A673 (cell line): ENCODE results near the gene CNTN1.

Source experiments
- EZH2 ChIP-seq: fragments of 200-600 bp; sonication (generic); IDR thresholded peaks from 2 replicates; pipeline ENCODE4 v1.6.1; 2017; ENCODE audit warnings: borderline replicate concordance, low read depth, mild to moderate bottlenecking, mixed read lengths, antibody characterized with exemption, low read length; ENCODE audit not compliant: poor library complexity, severe bottlenecking
- TF ChIP-seq, protein P1 (sequence below): fragments of 300-800, 200-600 bp; sonication (generic); conservative IDR thresholded peaks from 2 replicates; pipeline ENCODE4 v1.5.1; 2017; ENCODE audit warnings: low read depth, mild to moderate bottlenecking, antibody characterized with exemption, low read length, moderate library complexity, mixed read lengths

DNA sequence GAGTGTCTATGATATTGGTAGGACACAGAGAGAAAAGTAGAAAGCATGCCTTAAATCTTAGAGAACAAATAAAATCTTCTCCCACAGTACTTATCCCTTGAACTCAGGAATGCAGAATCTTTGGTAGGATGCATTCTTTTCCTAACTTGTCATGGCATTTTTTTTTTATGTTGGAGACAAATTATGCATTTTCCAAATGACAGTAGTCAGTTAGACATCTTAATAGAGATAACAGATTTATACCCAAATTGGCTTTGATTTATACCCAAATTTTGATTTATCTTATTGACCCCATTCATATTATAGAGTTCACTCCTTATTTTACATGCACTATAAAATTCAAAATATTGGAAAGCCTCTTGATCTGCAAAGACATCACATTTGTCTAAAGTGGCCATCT is 132.9 kb downstream of the CNTN1 start:
- TF ChIP-seq, protein P1, sequence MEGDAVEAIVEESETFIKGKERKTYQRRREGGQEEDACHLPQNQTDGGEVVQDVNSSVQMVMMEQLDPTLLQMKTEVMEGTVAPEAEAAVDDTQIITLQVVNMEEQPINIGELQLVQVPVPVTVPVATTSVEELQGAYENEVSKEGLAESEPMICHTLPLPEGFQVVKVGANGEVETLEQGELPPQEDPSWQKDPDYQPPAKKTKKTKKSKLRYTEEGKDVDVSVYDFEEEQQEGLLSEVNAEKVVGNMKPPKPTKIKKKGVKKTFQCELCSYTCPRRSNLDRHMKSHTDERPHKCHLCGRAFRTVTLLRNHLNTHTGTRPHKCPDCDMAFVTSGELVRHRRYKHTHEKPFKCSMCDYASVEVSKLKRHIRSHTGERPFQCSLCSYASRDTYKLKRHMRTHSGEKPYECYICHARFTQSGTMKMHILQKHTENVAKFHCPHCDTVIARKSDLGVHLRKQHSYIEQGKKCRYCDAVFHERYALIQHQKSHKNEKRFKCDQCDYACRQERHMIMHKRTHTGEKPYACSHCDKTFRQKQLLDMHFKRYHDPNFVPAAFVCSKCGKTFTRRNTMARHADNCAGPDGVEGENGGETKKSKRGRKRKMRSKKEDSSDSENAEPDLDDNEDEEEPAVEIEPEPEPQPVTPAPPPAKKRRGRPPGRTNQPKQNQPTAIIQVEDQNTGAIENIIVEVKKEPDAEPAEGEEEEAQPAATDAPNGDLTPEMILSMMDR = no peak
- TF ChIP-seq EZH2 = no peak
